K562 (cell line): ENCODE data around the gene MYRIP.

Experiments
- CTCF ChIP-seq, 3 experiments: IDR thresholded peaks in 2 of 3; conservative IDR thresholded peaks in 1 of 3; 2 replicates each; pipeline ENCODE4 v1.5.1; 2011 to 2012; ENCODE audit warnings: low read length in 3 of 3, mild to moderate bottlenecking in 3 of 3, control low read depth in 2 of 3, improper control_type of control experiment in 1 of 3, inconsistent platforms in 1 of 3, low read depth in 1 of 3, mixed read lengths in 1 of 3, moderate library complexity in 1 of 3; ENCODE audit not compliant: insufficient read depth in 2 of 3
- FOSL1 ChIP-seq: fragments of 200-800 bp; sonication (Bioruptor generic); conservative IDR thresholded peaks from 2 replicates; pipeline ENCODE4 v1.6.1; 2016; ENCODE audit warnings: missing genetic modification characterization, missing compliant biosample characterization
- FOXA1 ChIP-seq: fragments of 450-650 bp; IDR thresholded peaks from 2 replicates; pipeline ENCODE4 v1.6.1; 2016; ENCODE audit warnings: mild to moderate bottlenecking, borderline replicate concordance
- FOXA3 ChIP-seq, 2 experiments: fragments of 450-650 bp in 1 of 2; sonication (generic) in 1 of 2; formaldehyde crosslinking; IDR thresholded peaks in 1 of 2; conservative IDR thresholded peaks in 1 of 2; 2 replicates each; pipeline versions ENCODE4 v1.4.0 to v1.8.0; 2020 to 2022; ENCODE audit warnings: mild to moderate bottlenecking in 2 of 2, missing genetic modification reagents in 1 of 2
- GTF2F1 ChIP-seq: IDR thresholded peaks from 2 replicates; pipeline ENCODE4 v1.6.1; 2011; ENCODE audit warnings: low read depth, low read length, improper control_type of control experiment
- JUNB ChIP-seq: fragments of 450-650 bp; formaldehyde crosslinking; conservative IDR thresholded peaks from 2 replicates; pipeline ENCODE4 v1.4.0; 2020; ENCODE audit warnings: mild to moderate bottlenecking
- KLF13 ChIP-seq: fragments of 450-650 bp; IDR thresholded peaks from 2 replicates; pipeline ENCODE4 v1.6.1; 2016; ENCODE audit warnings: missing genetic modification characterization, low read depth, mild to moderate bottlenecking, missing compliant biosample characterization, moderate library complexity, borderline replicate concordance
- NFIX ChIP-seq: fragments of 250-450 bp; sonication (Bioruptor Pico); IDR thresholded peaks from 2 replicates; pipeline ENCODE4 v1.4.0; 2020; ENCODE audit warnings: low read depth, mild to moderate bottlenecking, moderate library complexity
- POLR2A ChIP-seq: fragments of 450-650 bp; conservative IDR thresholded peaks from 2 replicates; pipeline ENCODE4 v1.6.1; 2016
- RAD21 ChIP-seq, 2 experiments: fragments of 250-450 bp in 1 of 2; fragments of 450-650 bp in 1 of 2; sonication (Bioruptor Pico) in 1 of 2; formaldehyde crosslinking in 1 of 2; IDR thresholded peaks in 1 of 2; conservative IDR thresholded peaks in 1 of 2; 2 replicates each; pipeline versions ENCODE4 v1.4.0 to v1.8.0; 2020 to 2022; ENCODE audit warnings: mild to moderate bottlenecking in 2 of 2, moderate library complexity in 1 of 2
- TCF15 ChIP-seq: fragments of 250-450 bp; sonication (Bioruptor Pico); IDR thresholded peaks from 2 replicates; pipeline ENCODE4 v1.8.0; 2022; ENCODE audit warnings: moderate library complexity, mild to moderate bottlenecking, inconsistent platforms
- ZBED1 ChIP-seq: IDR thresholded peaks from 2 replicates; pipeline ENCODE4 v1.6.1; 2014
- ZBTB9 ChIP-seq: fragments of 450-650 bp; formaldehyde crosslinking; IDR thresholded peaks from 2 replicates; pipeline ENCODE4 v1.4.0; 2020; ENCODE audit warnings: mild to moderate bottlenecking, moderate library complexity
- ZNF668 ChIP-seq: fragments of 250-450 bp; sonication (Bioruptor Pico); IDR thresholded peaks from 2 replicates; pipeline ENCODE4 v1.8.0; 2022; ENCODE audit warnings: mild to moderate bottlenecking, inconsistent platforms

GRCh38 chr3:40258555-40258954 is 449.1 kb downstream of the MYRIP start:
- TF ChIP-seq CTCF (IDR thresholded peaks at IDR 0.05 in 2 of 3, conservative IDR thresholded peaks at IDR 0.05 in 1 of 3; ENCODE audit: insufficient read depth in 2 of 3, low read depth in 1 of 3, low read length in 3 of 3) (no peak; a peak in 1 of 6 replicates), JUNB (no peak), FOSL1 (tag) (no peak), ZBTB9 (CRISPR knock-in tag) (no peak), ZNF668 (CRISPR knock-in tag) (no peak), TCF15 (CRISPR knock-in tag) (no peak), FOXA3 (CRISPR knock-in tag; conservative IDR thresholded peaks at IDR 0.05 in 1 of 2, IDR thresholded peaks at IDR 0.05 in 1 of 2) (no peak), NFIX (CRISPR knock-in tag) (no peak), RAD21 (CRISPR knock-in tag; conservative IDR thresholded peaks at IDR 0.05 in 1 of 2, IDR thresholded peaks at IDR 0.05 in 1 of 2) (no peak), ZBED1 (no peak), FOXA1 (no peak), POLR2A (no peak), KLF13 (no peak), GTF2F1 (no peak)
